K562 (cell line): Measurements from ENCODE around the gene ATXN7L2. TPM values are rescaled to one million over a fixed set of nuclear protein-coding genes. Genes with fewer than 3 reads are reported as not detected.

ENCODE experiments used
- EGR1 ChIP-seq: fragments of 450-650 bp; conservative IDR thresholded peaks from 2 replicates; pipeline ENCODE4 v1.6.1; 2017; ENCODE audit warnings: mild to moderate bottlenecking
- IRF2 ChIP-seq: sonication (generic); formaldehyde crosslinking; IDR thresholded peaks from 2 replicates; pipeline ENCODE4 v1.8.1; 2022; ENCODE audit warnings: mild to moderate bottlenecking, missing genetic modification reagents
- MGA ChIP-seq: fragments of 450-650 bp; IDR thresholded peaks from 2 replicates; pipeline ENCODE4 v1.6.1; 2016; ENCODE audit warnings: mild to moderate bottlenecking, moderate library complexity
- MLLT1 ChIP-seq, 2 experiments: fragments of 450-650 bp; IDR thresholded peaks; 2 replicates each; pipeline ENCODE4 v1.6.1; 2016
- NR2C2 ChIP-seq, 2 experiments: fragments of 200-800 bp in 1 of 2; sonication (Bioruptor generic) in 1 of 2; sonication (generic) in 1 of 2; formaldehyde crosslinking in 1 of 2; IDR thresholded peaks; 2 replicates each; pipeline versions ENCODE4 v1.6.1 to v1.8.0; 2016 to 2022; ENCODE audit warnings: mild to moderate bottlenecking in 1 of 2, missing compliant biosample characterization in 1 of 2, missing genetic modification characterization in 1 of 2, missing genetic modification reagents in 1 of 2
- POLR2A ChIP-seq: fragments of 450-650 bp; conservative IDR thresholded peaks from 2 replicates; pipeline ENCODE4 v1.6.1; 2016
- POLR2B ChIP-seq: fragments of 450-650 bp; IDR thresholded peaks from 2 replicates; pipeline ENCODE4 v1.6.1; 2018; ENCODE audit warnings: low read depth; ENCODE audit not compliant: partially characterized antibody
- SMAD4 ChIP-seq: fragments of 250-450 bp; sonication (Bioruptor Pico); conservative IDR thresholded peaks from 2 replicates; pipeline ENCODE4 v1.8.0; 2021; ENCODE audit warnings: inconsistent platforms, mild to moderate bottlenecking, moderate library complexity
- SNIP1 ChIP-seq: fragments of 450-650 bp; IDR thresholded peaks from 2 replicates; pipeline ENCODE4 v1.7.1; 2017; ENCODE audit warnings: low read depth, mild to moderate bottlenecking
- SRSF7 ChIP-seq: fragments of 200-400 bp; formaldehyde crosslinking; optimal IDR thresholded peaks from 2 replicates; pipeline ENCODE3; 2017; ENCODE audit warnings: mild to moderate bottlenecking, low read depth, low read length
- TBP ChIP-seq: optimal IDR thresholded peaks from 2 replicates; pipeline ENCODE3; 2011; ENCODE audit warnings: low read depth, low read length, improper control_type of control experiment
- XRCC5 ChIP-seq: fragments of 200-400 bp; formaldehyde crosslinking; IDR thresholded peaks from 2 replicates; pipeline ENCODE4 v1.6.1; 2017; ENCODE audit warnings: low read depth, mild to moderate bottlenecking, low read length
- ZBTB2 ChIP-seq: fragments of 450-650 bp; IDR thresholded peaks from 2 replicates; pipeline ENCODE4 v1.6.1; 2016; ENCODE audit warnings: antibody characterized with exemption
- ZNF263 ChIP-seq: sonication (generic); formaldehyde crosslinking; IDR thresholded peaks from 2 replicates; pipeline ENCODE4 v1.8.0; 2022; ENCODE audit warnings: mild to moderate bottlenecking, missing genetic modification reagents, borderline replicate concordance
- polyA plus RNA-seq, 8 experiments: library from polyadenylated mRNA; depleted of rRNA in 4 of 8; stranded (reverse) in 5 of 8; unstranded in 3 of 8; fragments of >200 nt; fragmentation: Nextera tagmentation in 2 of 8; fragmentation: Illumina TruSeq in 1 of 8; extraction: Ambion mirVana in 2 of 8; extraction: Trizol in 1 of 8; gene quantifications; 2 replicates each; pipeline versions ENCODE4 v1.2.1 to v1.2.3, GENCODE V29; 2011 to 2014; ENCODE audit warnings: inconsistent platforms in 1 of 8, missing spikeins in 1 of 8
- total RNA-seq, 7 experiments: library from RNA; depleted of rRNA in 6 of 7; stranded (reverse); fragments of >200 nt in 6 of 7; fragmentation: Illumina TruSeq in 2 of 7; extraction: Trizol in 2 of 7; gene quantifications; 2 replicates each; pipeline versions ENCODE4 v1.2.1 to v1.2.3, GENCODE V29; 2011 to 2021; ENCODE audit warnings: low replicate concordance in 1 of 7

ATXN7L2 gene
- total and polyA plus RNA-seq, 9 of the 15 experiments (the other 6 are each of a cell fraction or from before 2014, with no cell fraction given) = 0.21 to 10.4 (median 5.8) TPM

GRCh38 chr1:109532365-109533136 is 48.8 kb downstream of the ATXN7L2 start (continued):
- TF ChIP-seq MGA (no peak), NR2C2 (CRISPR knock-in tag; IDR thresholded peaks at IDR 0.05) (0 out of 2 replicates have a peak, but pooled peaks have one; percentile 36), NR2C2 (tag; IDR thresholded peaks at IDR 0.05) (no peak), SNIP1 (no peak), XRCC5 (0 out of 2 replicates have a peak, but pooled peaks have one; percentile 38), MLLT1 (IDR thresholded peaks at IDR 0.05) (peak in 1 of 2 experiments; percentile 51; a peak in 1 of 4 replicates), EGR1 (no peak), ZNF263 (CRISPR knock-in tag) (no peak), TBP (peak; percentile 34), SMAD4 (no peak), ZBTB2 (no peak), SRSF7 (no peak), POLR2B (no peak), IRF2 (no peak), POLR2A (no peak)
